Measurements from ENCODE around the gene ZFC3H1.
"Not testable (repeated sequence)": the region's sequence is repeated elsewhere in the genome, so short reads cannot be mapped to it uniquely, and the experiment has no call there.

Gene ZFC3H1

DNA sequence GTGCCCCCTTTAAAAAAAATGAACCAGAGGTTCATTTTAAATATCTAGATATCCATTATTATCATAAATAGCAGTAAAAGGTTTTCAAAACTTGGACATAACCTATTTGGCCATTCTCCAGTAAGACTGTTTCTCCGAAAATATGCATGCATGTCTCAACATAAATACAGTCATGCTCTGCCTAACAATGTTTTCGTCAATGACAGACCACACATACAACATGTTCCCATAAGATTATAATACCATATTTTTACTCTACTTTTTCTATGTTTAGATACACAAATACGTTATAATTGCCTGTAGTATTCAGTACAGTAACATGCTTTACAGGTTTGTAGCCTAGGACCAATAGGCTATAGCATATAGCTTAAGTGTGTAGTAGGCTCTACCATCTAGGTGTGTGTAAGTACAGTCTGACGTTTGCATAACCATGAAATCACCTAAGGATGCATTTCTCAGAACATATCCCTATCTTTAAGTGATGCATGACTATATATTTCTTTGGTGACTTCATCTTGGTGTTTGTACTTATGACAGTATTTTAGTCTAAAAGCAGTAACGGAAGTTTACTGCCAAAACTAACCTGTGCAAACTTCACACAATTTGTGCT is 25.4 kb upstream of the ZFC3H1 start:
- TF ChIP-seq ISL1 (CRISPR knock-in tag; IDR thresholded peaks at IDR 0.05): no peak
- no peak for TF ChIP-seq ARNTL (CRISPR knock-in tag; IDR thresholded peaks at IDR 0.05; ENCODE audit: borderline replicate concordance, low read depth)
- no peak for ATAC-seq

DNA sequence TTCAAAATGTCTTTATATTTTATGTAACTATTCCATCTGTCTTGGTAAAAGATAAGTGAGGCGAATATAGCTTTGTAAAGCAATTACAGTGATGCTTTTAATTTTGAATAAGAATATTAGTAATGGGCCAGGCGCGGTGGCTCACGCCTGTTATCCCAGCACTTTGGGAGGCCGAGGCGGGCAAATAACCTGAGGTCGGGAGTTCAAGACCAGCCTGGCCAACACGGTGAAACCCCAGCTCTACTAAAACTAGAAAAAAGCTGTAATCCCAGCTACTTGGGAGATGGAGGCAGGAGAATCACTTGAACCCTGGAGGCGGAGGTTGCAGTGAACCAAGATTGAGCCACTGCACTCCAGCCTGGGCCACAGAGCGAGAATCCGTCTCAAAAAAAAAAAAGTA is 23.5 kb upstream of the ZFC3H1 start:
- ATAC-seq: not testable (repeated sequence)

DNA sequence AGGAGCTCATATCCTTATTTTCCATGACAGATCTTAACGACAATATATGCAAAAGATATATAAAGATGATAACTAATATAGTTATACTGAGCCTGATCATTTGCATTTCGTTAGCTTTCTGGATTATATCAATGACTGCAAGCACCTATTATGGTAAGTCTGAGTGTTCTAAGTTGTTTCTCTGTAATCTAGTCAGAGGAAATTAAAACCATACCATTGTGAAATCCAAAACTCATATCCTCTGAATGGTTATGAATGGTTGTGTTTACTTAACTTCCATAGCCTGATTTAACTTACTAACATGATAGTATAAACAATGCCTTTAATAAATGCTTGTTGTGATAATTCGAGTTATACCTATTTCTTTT is 23.0 kb upstream of the ZFC3H1 start:
- ATAC-seq: peak; percentile 19
- TF ChIP-seq, protein P1, sequence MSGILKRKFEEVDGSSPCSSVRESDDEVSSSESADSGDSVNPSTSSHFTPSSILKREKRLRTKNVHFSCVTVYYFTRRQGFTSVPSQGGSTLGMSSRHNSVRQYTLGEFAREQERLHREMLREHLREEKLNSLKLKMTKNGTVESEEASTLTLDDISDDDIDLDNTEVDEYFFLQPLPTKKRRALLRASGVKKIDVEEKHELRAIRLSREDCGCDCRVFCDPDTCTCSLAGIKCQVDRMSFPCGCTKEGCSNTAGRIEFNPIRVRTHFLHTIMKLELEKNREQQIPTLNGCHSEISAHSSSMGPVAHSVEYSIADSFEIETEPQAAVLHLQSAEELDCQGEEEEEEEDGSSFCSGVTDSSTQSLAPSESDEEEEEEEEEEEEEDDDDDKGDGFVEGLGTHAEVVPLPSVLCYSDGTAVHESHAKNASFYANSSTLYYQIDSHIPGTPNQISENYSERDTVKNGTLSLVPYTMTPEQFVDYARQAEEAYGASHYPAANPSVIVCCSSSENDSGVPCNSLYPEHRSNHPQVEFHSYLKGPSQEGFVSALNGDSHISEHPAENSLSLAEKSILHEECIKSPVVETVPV (CRISPR knock-in tag; IDR thresholded peaks at IDR 0.05): no peak

DNA sequence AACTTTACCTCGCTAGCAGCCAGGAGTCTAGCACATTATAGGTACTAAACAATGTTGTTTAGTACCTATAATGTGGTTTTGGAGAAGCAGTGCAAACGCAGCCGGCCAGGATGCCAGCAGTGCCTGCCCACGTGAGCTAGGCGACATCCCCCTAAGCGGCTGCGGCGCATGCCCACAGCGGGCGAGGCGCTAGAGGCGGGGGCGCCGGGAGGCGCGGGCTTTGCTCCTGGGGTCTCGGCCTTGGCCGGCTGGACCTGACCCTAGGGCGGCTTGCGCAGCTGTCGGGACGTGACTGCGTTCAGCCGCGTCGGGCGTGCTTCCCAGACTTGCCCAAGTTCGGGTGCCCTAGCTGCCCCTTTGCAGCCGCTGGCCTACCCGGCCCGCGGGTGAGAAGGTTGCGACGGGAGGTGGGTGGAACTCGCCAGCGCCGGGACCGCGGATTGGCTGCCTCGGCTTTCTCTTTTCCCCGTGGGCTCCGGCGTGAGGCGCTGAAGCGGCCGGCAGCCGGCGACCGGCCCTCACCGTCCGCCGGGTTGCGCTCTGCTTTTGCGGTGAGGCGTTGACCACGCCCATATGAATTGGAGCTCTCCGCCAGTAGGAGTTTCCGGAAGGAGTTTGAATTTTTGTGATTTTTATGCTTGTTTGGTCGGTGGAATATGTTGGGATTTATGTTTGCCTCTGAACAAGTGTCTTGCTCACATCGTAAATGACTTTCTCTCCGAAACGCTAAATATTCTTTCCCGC is 22.4 kb upstream of the ZFC3H1 start, which contains the start of gene TMEM19:
TSS of gene TMEM19 (plus strand) at position 169 of the 744 bp plus-strand sequence. CDS start 599 bp downstream, outside the sequence.
- ATAC-seq: peak; percentile 98
- TF ChIP-seq GLIS3 (CRISPR knock-in tag; IDR thresholded peaks at IDR 0.05) (no peak), ZFP30 (CRISPR knock-in tag; IDR thresholded peaks at IDR 0.05) (no peak), TCF4 (CRISPR knock-in tag; IDR thresholded peaks at IDR 0.05; ENCODE audit: borderline replicate concordance) (no peak), ISL1 (CRISPR knock-in tag; IDR thresholded peaks at IDR 0.05) (no peak), CSDC2 (CRISPR knock-in tag; IDR thresholded peaks at IDR 0.05) (no peak), BACH2 (CRISPR knock-in tag; IDR thresholded peaks at IDR 0.05; ENCODE audit: borderline replicate concordance) (no peak), SNAI2 (CRISPR knock-in tag; IDR thresholded peaks at IDR 0.05) (no peak), ZNF8 (CRISPR knock-in tag; IDR thresholded peaks at IDR 0.05) (no peak)
- TF ChIP-seq, protein P2, sequence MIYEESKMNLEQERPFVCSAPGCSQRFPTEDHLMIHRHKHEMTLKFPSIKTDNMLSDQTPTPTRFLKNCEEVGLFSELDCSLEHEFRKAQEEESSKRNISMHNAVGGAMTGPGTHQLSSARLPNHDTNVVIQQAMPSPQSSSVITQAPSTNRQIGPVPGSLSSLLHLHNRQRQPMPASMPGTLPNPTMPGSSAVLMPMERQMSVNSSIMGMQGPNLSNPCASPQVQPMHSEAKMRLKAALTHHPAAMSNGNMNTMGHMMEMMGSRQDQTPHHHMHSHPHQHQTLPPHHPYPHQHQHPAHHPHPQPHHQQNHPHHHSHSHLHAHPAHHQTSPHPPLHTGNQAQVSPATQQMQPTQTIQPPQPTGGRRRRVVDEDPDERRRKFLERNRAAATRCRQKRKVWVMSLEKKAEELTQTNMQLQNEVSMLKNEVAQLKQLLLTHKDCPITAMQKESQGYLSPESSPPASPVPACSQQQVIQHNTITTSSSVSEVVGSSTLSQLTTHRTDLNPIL (CRISPR knock-in tag; IDR thresholded peaks at IDR 0.05; ENCODE audit: low read depth): no peak
- TF ChIP-seq, protein P1 (CRISPR knock-in tag; IDR thresholded peaks at IDR 0.05): no peak

DNA sequence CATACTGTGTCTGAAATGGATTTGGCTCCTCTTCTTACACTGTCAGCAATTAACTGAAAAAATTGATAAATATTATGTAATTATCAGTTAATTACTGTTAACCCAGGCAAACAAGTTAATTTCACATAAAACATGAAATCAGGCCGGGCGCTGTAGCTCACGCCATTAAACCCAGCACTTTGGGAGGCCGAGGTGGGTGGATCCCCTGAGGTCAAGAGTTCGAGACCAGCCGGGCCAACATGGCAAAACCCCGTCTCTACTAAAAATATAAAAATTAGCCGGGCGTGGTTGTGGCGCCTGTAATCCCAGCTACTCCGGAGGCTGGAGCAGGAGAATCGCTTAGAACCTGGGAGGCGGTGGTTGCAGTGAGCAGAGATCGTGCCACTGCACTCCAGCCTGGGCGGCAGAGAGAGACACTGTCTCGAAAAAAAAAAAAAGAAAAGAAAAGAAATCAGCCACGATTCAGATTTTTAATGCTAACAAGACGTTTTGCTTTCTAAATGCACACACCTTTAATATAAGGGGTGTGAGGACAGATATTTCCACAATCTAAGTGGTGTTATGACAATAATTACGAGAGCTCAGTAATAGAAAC is 21.8 kb upstream of the ZFC3H1 start:
- peak; percentile 18 for ATAC-seq
- TF ChIP-seq TOX (CRISPR knock-in tag; IDR thresholded peaks at IDR 0.05; ENCODE audit: borderline replicate concordance) (no peak), ESRRG (CRISPR knock-in tag; IDR thresholded peaks at IDR 0.05) (no peak), ZNF70 (CRISPR knock-in tag; IDR thresholded peaks at IDR 0.05) (no peak), SNAI2 (CRISPR knock-in tag; IDR thresholded peaks at IDR 0.05) (no peak), ISL1 (CRISPR knock-in tag; IDR thresholded peaks at IDR 0.05) (no peak), ARNTL (CRISPR knock-in tag; IDR thresholded peaks at IDR 0.05; ENCODE audit: borderline replicate concordance, low read depth) (no peak)
- TF ChIP-seq, protein P3, sequence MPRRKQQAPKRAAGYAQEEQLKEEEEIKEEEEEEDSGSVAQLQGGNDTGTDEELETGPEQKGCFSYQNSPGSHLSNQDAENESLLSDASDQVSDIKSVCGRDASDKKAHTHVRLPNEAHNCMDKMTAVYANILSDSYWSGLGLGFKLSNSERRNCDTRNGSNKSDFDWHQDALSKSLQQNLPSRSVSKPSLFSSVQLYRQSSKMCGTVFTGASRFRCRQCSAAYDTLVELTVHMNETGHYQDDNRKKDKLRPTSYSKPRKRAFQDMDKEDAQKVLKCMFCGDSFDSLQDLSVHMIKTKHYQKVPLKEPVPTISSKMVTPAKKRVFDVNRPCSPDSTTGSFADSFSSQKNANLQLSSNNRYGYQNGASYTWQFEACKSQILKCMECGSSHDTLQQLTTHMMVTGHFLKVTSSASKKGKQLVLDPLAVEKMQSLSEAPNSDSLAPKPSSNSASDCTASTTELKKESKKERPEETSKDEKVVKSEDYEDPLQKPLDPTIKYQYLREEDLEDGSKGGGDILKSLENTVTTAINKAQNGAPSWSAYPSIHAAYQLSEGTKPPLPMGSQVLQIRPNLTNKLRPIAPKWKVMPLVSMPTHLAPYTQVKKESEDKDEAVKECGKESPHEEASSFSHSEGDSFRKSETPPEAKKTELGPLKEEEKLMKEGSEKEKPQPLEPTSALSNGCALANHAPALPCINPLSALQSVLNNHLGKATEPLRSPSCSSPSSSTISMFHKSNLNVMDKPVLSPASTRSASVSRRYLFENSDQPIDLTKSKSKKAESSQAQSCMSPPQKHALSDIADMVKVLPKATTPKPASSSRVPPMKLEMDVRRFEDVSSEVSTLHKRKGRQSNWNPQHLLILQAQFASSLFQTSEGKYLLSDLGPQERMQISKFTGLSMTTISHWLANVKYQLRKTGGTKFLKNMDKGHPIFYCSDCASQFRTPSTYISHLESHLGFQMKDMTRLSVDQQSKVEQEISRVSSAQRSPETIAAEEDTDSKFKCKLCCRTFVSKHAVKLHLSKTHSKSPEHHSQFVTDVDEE (CRISPR knock-in tag; IDR thresholded peaks at IDR 0.05): no peak
- TF ChIP-seq, protein P1 (CRISPR knock-in tag; IDR thresholded peaks at IDR 0.05): no peak
- TF ChIP-seq, protein P2 (CRISPR knock-in tag; IDR thresholded peaks at IDR 0.05; ENCODE audit: low read depth): no peak

All from SK-N-SH treated with all-trans-retinoic acid at 6 μM for 48 hours (cell line).